Measurements from ENCODE around the gene CHRM2. TPM values are rescaled to one million over a fixed set of nuclear protein-coding genes. Genes with fewer than 3 reads are reported as not detected.

The CHRM2 gene
- polyA plus RNA-seq, 1 of the 3 experiments (the other 2 are of a cell fraction), result 0.23 TPM

DNA sequence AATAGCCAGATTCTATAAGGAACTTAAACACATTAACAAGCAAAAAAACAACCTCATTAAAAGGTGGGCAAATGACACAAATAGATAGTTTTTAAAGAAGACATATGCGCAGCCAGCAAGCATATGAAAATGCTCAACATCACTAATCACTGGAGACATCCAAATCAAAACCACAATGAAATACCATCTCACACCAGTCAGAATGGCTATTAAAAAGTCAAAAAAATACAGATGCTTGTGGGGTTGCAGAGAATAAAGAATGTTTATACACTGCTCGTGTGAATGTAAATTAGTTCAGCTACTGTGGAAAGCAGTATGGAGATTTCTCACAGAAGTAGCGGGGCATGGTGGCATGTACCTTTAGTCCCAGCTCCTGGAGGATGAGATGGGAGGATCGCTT, 164.0 kb downstream of the CHRM2 start:
- Histone ChIP-seq H3K27ac (ENCODE audit: low read depth in 2 of 2, low read length in 1 of 2) (no peak overlapping the region), H3K9ac (no peak overlapping the region), H3K4me1 (ENCODE audit: control insufficient read depth in 1 of 2, insufficient read depth in 2 of 2, low read depth in 1 of 2, low read length in 1 of 2) (no peaks in the 10 kb centered on the region), H3F3A (replicated peaks; ENCODE audit: insufficient read depth) (no peaks in the 10 kb centered on the region), H3K4me3 (ENCODE audit: low read depth in 2 of 2, low read length in 1 of 2) (no peak overlapping the region), H4K20me1 (ENCODE audit: insufficient read depth) (no peaks in the 10 kb centered on the region), H3K36me3 (replicated peaks in 1 of 2; ENCODE audit: control insufficient read depth in 1 of 2, insufficient read depth in 2 of 2, low read length in 1 of 2) (no peaks in the 10 kb centered on the region), H3K9me2 (no peaks in the 10 kb centered on the region), H3K79me2 (ENCODE audit: insufficient read depth) (no peaks in the 10 kb centered on the region), H3K4me2 (no peak overlapping the region), H3K27me3 (ENCODE audit: insufficient read depth) (no peaks in the 10 kb centered on the region), H3K9me3 (no peaks in the 10 kb centered on the region), H2AFZ (ENCODE audit: low read depth) (no peak overlapping the region)
- ChIA-PET POLR2A (no interaction called here), CTCF (no interaction called here)
- TF ChIP-seq SIN3A (IDR thresholded peaks at IDR 0.05; ENCODE audit: borderline replicate concordance, low read depth, low read length) (no peak), GATA2 (CRISPR knock-in tag; IDR thresholded peaks at IDR 0.05) (no peak), POLR2AphosphoS5 (IDR thresholded peaks at IDR 0.05; ENCODE audit: low read depth, low read length) (no peak), EP300 (IDR thresholded peaks at IDR 0.05; ENCODE audit: borderline replicate concordance in 1 of 2, low read depth in 1 of 2, low read length in 1 of 2) (no peak), NRF1 (IDR thresholded peaks at IDR 0.05; ENCODE audit: low read depth, low read length) (no peak), YY1 (IDR thresholded peaks at IDR 0.05; ENCODE audit: low read depth) (no peak), FOXJ3 (CRISPR knock-in tag; IDR thresholded peaks at IDR 0.05) (no peak), ELF1 (IDR thresholded peaks at IDR 0.05) (no peak)
- TF ChIP-seq, protein P1, sequence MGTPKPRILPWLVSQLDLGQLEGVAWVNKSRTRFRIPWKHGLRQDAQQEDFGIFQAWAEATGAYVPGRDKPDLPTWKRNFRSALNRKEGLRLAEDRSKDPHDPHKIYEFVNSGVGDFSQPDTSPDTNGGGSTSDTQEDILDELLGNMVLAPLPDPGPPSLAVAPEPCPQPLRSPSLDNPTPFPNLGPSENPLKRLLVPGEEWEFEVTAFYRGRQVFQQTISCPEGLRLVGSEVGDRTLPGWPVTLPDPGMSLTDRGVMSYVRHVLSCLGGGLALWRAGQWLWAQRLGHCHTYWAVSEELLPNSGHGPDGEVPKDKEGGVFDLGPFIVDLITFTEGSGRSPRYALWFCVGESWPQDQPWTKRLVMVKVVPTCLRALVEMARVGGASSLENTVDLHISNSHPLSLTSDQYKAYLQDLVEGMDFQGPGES (IDR thresholded peaks at IDR 0.05; ENCODE audit: low read depth, low read length), result no peak
- TF ChIP-seq, protein P2, sequence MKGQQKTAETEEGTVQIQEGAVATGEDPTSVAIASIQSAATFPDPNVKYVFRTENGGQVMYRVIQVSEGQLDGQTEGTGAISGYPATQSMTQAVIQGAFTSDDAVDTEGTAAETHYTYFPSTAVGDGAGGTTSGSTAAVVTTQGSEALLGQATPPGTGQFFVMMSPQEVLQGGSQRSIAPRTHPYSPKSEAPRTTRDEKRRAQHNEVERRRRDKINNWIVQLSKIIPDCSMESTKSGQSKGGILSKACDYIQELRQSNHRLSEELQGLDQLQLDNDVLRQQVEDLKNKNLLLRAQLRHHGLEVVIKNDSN (IDR thresholded peaks at IDR 0.05; ENCODE audit: borderline replicate concordance, low read depth), result no peak
- 55% methylated on average over 4 of the region's 4 CpGs for WGBS (ENCODE audit: low lambda C conversion rate)
- DNase-seq, result no peak

DNA sequence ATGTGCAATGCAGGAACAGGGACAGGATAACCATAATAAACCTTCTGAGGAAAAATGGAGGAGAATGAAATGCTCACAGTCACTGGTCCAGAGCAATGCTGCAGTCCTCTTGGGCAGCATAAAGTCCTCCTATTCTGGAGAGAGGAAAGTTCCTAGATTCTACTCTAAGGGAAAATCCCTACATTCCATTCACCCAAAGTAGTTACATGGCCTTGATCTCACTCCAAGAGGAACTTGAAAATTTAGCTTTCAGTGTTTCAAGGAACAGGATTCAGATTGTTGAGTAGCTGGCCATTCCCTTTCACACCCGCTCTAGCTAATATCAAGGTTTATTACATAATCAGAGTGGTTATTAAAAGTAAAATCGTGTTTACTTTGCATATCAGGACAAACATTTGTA, 168.3 kb downstream of the CHRM2 start:
- no peaks in the 10 kb centered on the region for H3K79me2 ChIP-seq (ENCODE audit: insufficient read depth)
- no peaks in the 10 kb centered on the region for H3K27me3 ChIP-seq (ENCODE audit: insufficient read depth)
- CTCF ChIA-PET, result no interaction called here
- DNase-seq, result no peak
- no peak overlapping the region for H3K9ac ChIP-seq
- WGBS (ENCODE audit: low lambda C conversion rate), result 39% methylated on average over 2 of the region's 2 CpGs
- H3K36me3 ChIP-seq (replicated peaks in 1 of 2; ENCODE audit: control insufficient read depth in 1 of 2, insufficient read depth in 2 of 2, low read length in 1 of 2), result no peaks in the 10 kb centered on the region
- no peak overlapping the region for H3K4me3 ChIP-seq (ENCODE audit: low read depth in 2 of 2, low read length in 1 of 2)
- no peak overlapping the region for H2AFZ ChIP-seq (ENCODE audit: low read depth)
- no peak overlapping the region for H3K4me2 ChIP-seq
- no peaks in the 10 kb centered on the region for H4K20me1 ChIP-seq (ENCODE audit: insufficient read depth)
- H3K4me1 ChIP-seq (ENCODE audit: control insufficient read depth in 1 of 2, insufficient read depth in 2 of 2, low read depth in 1 of 2, low read length in 1 of 2), result no peaks in the 10 kb centered on the region
- no peaks in the 10 kb centered on the region for H3F3A ChIP-seq (replicated peaks; ENCODE audit: insufficient read depth)
- no peak overlapping the region for H3K27ac ChIP-seq (ENCODE audit: low read depth in 2 of 2, low read length in 1 of 2)
- no peaks in the 10 kb centered on the region for H3K9me2 ChIP-seq
- no peaks in the 10 kb centered on the region for H3K9me3 ChIP-seq
- POLR2A ChIA-PET, result no interaction called here
- TF ChIP-seq SIN3A (IDR thresholded peaks at IDR 0.05; ENCODE audit: borderline replicate concordance, low read depth, low read length) (no peak), GABPA (IDR thresholded peaks at IDR 0.05; ENCODE audit: low read depth) (no peak), FOSL2 (IDR thresholded peaks at IDR 0.05; ENCODE audit: borderline replicate concordance, low read depth) (no peak), POLR2AphosphoS5 (IDR thresholded peaks at IDR 0.05; ENCODE audit: low read depth, low read length) (no peak), RAD21 (IDR thresholded peaks at IDR 0.05; ENCODE audit: low read length) (no peak), RCOR1 (IDR thresholded peaks at IDR 0.05; ENCODE audit: low read length) (no peak), FOXM1 (IDR thresholded peaks at IDR 0.05; ENCODE audit: low read depth) (no peak), TAF1 (IDR thresholded peaks at IDR 0.05; ENCODE audit: borderline replicate concordance, low read depth, low read length) (no peak), NRF1 (IDR thresholded peaks at IDR 0.05; ENCODE audit: low read depth, low read length) (no peak), NFIC (IDR thresholded peaks at IDR 0.05; ENCODE audit: borderline replicate concordance) (no peak), GATA2 (CRISPR knock-in tag; IDR thresholded peaks at IDR 0.05) (no peak), SMC3 (IDR thresholded peaks at IDR 0.05; ENCODE audit: low read depth, low read length) (no peak)
- TF ChIP-seq, protein P3, sequence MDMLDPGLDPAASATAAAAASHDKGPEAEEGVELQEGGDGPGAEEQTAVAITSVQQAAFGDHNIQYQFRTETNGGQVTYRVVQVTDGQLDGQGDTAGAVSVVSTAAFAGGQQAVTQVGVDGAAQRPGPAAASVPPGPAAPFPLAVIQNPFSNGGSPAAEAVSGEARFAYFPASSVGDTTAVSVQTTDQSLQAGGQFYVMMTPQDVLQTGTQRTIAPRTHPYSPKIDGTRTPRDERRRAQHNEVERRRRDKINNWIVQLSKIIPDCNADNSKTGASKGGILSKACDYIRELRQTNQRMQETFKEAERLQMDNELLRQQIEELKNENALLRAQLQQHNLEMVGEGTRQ (IDR thresholded peaks at IDR 0.05; ENCODE audit: borderline replicate concordance, low read depth, low read length), result no peak
- TF ChIP-seq, protein P2 (IDR thresholded peaks at IDR 0.05; ENCODE audit: borderline replicate concordance, low read depth), result no peak
- TF ChIP-seq, protein P1 (IDR thresholded peaks at IDR 0.05; ENCODE audit: low read depth, low read length), result no peak
- TF ChIP-seq, protein P4, sequence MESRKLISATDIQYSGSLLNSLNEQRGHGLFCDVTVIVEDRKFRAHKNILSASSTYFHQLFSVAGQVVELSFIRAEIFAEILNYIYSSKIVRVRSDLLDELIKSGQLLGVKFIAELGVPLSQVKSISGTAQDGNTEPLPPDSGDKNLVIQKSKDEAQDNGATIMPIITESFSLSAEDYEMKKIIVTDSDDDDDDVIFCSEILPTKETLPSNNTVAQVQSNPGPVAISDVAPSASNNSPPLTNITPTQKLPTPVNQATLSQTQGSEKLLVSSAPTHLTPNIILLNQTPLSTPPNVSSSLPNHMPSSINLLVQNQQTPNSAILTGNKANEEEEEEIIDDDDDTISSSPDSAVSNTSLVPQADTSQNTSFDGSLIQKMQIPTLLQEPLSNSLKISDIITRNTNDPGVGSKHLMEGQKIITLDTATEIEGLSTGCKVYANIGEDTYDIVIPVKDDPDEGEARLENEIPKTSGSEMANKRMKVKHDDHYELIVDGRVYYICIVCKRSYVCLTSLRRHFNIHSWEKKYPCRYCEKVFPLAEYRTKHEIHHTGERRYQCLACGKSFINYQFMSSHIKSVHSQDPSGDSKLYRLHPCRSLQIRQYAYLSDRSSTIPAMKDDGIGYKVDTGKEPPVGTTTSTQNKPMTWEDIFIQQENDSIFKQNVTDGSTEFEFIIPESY (IDR thresholded peaks at IDR 0.05; ENCODE audit: borderline replicate concordance, low read depth), result no peak
